ENCODE measurements around the gene PLCG2.

PLCG2 gene

DNA sequence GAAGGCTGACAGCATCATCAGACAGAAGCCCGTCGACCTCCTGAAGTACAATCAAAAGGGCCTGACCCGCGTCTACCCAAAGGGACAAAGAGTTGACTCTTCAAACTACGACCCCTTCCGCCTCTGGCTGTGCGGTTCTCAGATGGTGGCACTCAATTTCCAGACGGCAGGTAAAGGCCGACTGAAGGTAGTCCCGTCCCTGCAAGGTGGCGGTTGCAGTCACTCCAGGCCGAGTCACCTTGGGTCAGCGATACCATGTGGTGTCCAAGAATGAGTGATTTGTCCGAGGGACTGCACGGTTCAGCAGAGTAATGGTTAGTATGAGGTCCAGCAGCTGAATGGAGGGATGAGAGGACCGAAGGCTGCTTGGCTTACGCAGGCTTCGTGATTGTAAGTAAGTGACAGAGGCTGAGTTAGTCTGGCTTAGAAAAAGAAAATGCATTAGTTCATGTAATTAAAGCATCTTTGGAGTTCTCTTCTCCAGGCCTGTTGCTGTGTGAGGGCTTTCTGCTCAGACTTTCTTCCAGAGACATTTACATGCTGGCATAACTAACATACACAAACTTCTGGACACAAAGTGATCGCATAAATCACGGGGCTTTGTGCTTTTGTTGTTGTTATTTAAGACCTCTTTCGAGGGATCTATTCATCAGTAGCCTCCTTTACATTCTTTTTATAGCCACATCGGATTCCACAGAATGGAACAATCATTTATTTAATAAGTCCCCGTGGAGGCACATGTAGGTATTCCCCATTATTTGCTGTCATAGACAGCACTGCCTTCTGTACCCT, 157.3 kb downstream of the PLCG2 start:
- H3K9me3 ChIP-seq (ENCODE audit: insufficient read depth, low read length, severe bottlenecking): no peaks in the 10 kb centered on the region
- no peaks in the 10 kb centered on the region for H4K20me1 ChIP-seq (ENCODE audit: insufficient read depth, low read length)
- TF ChIP-seq, protein P1, sequence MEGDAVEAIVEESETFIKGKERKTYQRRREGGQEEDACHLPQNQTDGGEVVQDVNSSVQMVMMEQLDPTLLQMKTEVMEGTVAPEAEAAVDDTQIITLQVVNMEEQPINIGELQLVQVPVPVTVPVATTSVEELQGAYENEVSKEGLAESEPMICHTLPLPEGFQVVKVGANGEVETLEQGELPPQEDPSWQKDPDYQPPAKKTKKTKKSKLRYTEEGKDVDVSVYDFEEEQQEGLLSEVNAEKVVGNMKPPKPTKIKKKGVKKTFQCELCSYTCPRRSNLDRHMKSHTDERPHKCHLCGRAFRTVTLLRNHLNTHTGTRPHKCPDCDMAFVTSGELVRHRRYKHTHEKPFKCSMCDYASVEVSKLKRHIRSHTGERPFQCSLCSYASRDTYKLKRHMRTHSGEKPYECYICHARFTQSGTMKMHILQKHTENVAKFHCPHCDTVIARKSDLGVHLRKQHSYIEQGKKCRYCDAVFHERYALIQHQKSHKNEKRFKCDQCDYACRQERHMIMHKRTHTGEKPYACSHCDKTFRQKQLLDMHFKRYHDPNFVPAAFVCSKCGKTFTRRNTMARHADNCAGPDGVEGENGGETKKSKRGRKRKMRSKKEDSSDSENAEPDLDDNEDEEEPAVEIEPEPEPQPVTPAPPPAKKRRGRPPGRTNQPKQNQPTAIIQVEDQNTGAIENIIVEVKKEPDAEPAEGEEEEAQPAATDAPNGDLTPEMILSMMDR (IDR thresholded peaks at IDR 0.05; ENCODE audit: borderline replicate concordance, extremely low read depth, low read length, poor library complexity, severe bottlenecking): no peak
- TF ChIP-seq EZH2 (IDR thresholded peaks at IDR 0.05; ENCODE audit: borderline replicate concordance, low read depth, low read length, severe bottlenecking): no peak
- DNase-seq (no peak), ATAC-seq (ENCODE audit: insufficient read depth, low read depth) (no peak)
- no peak overlapping the region for H3K9ac ChIP-seq (ENCODE audit: low read depth, low read length)
- no peak overlapping the region for H2AFZ ChIP-seq (ENCODE audit: low read depth, low read length)
- no peaks in the 10 kb centered on the region for H3K36me3 ChIP-seq (ENCODE audit: insufficient read depth, low read length)
- H3K27ac ChIP-seq (ENCODE audit: low read length): no peak overlapping the region
- no peaks in the 10 kb centered on the region for H3K4me1 ChIP-seq (ENCODE audit: insufficient read depth, low read length)
- H3K4me3 ChIP-seq (ENCODE audit: low read depth in 1 of 2, low read length in 2 of 2): no peak overlapping the region
- H3K4me2 ChIP-seq (ENCODE audit: insufficient read depth, low read length): no peak overlapping the region
- no peaks in the 10 kb centered on the region for H3K79me2 ChIP-seq (ENCODE audit: insufficient read depth, low read length)
- peaks cover 4% of the 10 kb centered on the region for H3K27me3 ChIP-seq (ENCODE audit: insufficient read depth, low read length, poor library complexity)

DNA sequence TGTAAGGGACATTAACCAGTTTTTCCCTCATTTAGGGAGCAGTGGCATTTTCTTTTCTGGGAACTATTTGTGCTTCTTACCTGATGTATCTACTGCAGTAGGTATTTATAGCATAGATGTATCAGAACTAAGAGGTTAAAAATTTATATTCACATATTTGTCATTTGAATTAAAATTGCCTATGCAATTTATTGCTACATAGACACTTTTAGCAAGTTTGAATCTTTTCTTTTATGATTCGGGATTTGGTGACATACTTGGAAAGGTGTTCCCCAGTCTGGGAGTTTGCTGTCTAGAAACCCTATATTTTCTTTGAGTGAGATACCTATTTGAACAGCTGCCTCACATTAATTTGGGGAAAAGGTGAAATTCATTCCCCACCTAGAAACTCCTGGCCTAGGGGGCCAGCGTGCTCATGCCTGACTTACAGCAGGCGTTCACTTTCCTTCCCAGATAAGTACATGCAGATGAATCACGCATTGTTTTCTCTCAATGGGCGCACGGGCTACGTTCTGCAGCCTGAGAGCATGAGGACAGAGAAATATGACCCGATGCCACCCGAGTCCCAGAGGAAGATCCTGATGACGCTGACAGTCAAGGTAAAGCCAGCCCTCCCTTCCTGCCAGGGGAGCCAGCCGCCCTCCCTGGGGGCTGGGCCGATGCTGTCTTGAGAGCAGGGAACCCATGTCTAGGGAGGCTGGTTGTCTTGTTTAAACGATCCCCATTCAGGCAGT, 158.4 kb downstream of the PLCG2 start:
- TF ChIP-seq, protein P1 (IDR thresholded peaks at IDR 0.05; ENCODE audit: borderline replicate concordance, extremely low read depth, low read length, poor library complexity, severe bottlenecking): no peak
- TF ChIP-seq EZH2 (IDR thresholded peaks at IDR 0.05; ENCODE audit: borderline replicate concordance, low read depth, low read length, severe bottlenecking): no peak

DNA sequence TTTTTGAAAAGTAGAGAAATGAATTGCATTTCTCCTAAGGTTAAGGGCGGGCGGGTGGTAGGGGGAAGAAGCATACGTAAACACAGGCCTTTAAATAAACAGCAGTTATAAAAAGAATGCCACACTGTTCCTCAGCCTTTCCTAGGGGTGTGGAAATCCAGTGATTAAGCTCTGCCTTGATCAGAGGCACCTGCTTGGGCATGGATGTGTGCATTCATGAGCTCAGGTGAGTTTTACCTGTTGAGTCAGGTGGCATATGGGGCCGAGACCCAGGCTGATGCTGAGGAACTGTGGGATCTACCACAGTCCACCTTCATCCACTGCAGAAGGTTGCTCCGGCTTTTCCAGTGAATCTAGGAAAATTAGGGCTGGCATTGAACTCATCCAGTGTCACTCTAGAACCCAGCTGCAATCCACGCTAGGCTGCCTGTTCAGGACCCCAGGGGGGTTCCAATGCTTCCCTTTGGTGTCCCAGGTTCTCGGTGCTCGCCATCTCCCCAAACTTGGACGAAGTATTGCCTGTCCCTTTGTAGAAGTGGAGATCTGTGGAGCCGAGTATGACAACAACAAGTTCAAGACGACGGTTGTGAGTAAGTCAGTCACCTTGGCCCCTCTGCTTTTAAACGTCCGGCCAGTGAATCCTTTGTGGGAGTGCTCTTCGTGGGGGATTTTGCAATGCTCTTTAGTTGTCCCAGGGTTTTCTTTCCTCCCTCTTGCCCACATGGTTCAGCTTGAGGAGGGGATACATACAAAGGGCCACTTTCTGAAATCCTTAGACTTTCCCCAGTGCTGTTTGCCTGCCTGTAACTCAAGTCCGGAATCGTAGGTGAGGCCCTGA, 159.5 kb downstream of the PLCG2 start:
- peaks cover 10% of the 10 kb centered on the region for H3K27me3 ChIP-seq (ENCODE audit: insufficient read depth, low read length, poor library complexity)
- no peak overlapping the region for H3K27ac ChIP-seq (ENCODE audit: low read length)
- H3K36me3 ChIP-seq (ENCODE audit: insufficient read depth, low read length): no peaks in the 10 kb centered on the region
- no peaks in the 10 kb centered on the region for H4K20me1 ChIP-seq (ENCODE audit: insufficient read depth, low read length)
- no peaks in the 10 kb centered on the region for H3K9me3 ChIP-seq (ENCODE audit: insufficient read depth, low read length, severe bottlenecking)
- TF ChIP-seq EZH2 (IDR thresholded peaks at IDR 0.05; ENCODE audit: borderline replicate concordance, low read depth, low read length, severe bottlenecking): no peak
- TF ChIP-seq, protein P1 (IDR thresholded peaks at IDR 0.05; ENCODE audit: borderline replicate concordance, extremely low read depth, low read length, poor library complexity, severe bottlenecking): no peak
- no peak overlapping the region for H3K4me2 ChIP-seq (ENCODE audit: insufficient read depth, low read length)
- H3K9ac ChIP-seq (ENCODE audit: low read depth, low read length): no peak overlapping the region
- no peak for DNase-seq
- no peak overlapping the region for H3K4me3 ChIP-seq (ENCODE audit: low read depth in 1 of 2, low read length in 2 of 2)
- H3K4me1 ChIP-seq (ENCODE audit: insufficient read depth, low read length): no peaks in the 10 kb centered on the region
- no peak overlapping the region for H2AFZ ChIP-seq (ENCODE audit: low read depth, low read length)
- no peaks in the 10 kb centered on the region for H3K79me2 ChIP-seq (ENCODE audit: insufficient read depth, low read length)
- ATAC-seq (ENCODE audit: insufficient read depth, low read depth): no peak

More for the DNA sequence above, 158.4 kb downstream of the PLCG2 start:
- Histone ChIP-seq H3K27me3 (ENCODE audit: insufficient read depth, low read length, poor library complexity) (peaks cover 7% of the 10 kb centered on the region), H3K9ac (ENCODE audit: low read depth, low read length) (no peak overlapping the region), H3K4me3 (ENCODE audit: low read depth in 1 of 2, low read length in 2 of 2) (no peak overlapping the region), H3K9me3 (ENCODE audit: insufficient read depth, low read length, severe bottlenecking) (no peaks in the 10 kb centered on the region), H3K27ac (ENCODE audit: low read length) (no peak overlapping the region), H2AFZ (ENCODE audit: low read depth, low read length) (no peak overlapping the region), H3K36me3 (ENCODE audit: insufficient read depth, low read length) (no peaks in the 10 kb centered on the region), H4K20me1 (ENCODE audit: insufficient read depth, low read length) (no peaks in the 10 kb centered on the region), H3K4me2 (ENCODE audit: insufficient read depth, low read length) (no peak overlapping the region), H3K4me1 (ENCODE audit: insufficient read depth, low read length) (no peaks in the 10 kb centered on the region), H3K79me2 (ENCODE audit: insufficient read depth, low read length) (no peaks in the 10 kb centered on the region)
- ATAC-seq (ENCODE audit: insufficient read depth, low read depth): no peak
- no peak for DNase-seq

Measured in DND-41 (cell line).